NCI-H1436 treated with DMSO at 0.1 percent for 48 hours (cell line): ENCODE data around the gene PPY.
"Not testable (repeated sequence)": the region's sequence is repeated elsewhere in the genome, so short reads cannot be mapped to it uniquely, and the experiment has no call there.

Experiments
- DNase-seq: peaks from one replicate; lab custom pipeline; 2025; lab: John Stamatoyannopoulos, UW

The PPY gene

GRCh38 chr17:43905400-43905984, 36.8 kb downstream of the PPY start:
- no peak for DNase-seq

GRCh38 chr17:43901861-43902589, 40.3 kb downstream of the PPY start:
- no peak for DNase-seq

DNA sequence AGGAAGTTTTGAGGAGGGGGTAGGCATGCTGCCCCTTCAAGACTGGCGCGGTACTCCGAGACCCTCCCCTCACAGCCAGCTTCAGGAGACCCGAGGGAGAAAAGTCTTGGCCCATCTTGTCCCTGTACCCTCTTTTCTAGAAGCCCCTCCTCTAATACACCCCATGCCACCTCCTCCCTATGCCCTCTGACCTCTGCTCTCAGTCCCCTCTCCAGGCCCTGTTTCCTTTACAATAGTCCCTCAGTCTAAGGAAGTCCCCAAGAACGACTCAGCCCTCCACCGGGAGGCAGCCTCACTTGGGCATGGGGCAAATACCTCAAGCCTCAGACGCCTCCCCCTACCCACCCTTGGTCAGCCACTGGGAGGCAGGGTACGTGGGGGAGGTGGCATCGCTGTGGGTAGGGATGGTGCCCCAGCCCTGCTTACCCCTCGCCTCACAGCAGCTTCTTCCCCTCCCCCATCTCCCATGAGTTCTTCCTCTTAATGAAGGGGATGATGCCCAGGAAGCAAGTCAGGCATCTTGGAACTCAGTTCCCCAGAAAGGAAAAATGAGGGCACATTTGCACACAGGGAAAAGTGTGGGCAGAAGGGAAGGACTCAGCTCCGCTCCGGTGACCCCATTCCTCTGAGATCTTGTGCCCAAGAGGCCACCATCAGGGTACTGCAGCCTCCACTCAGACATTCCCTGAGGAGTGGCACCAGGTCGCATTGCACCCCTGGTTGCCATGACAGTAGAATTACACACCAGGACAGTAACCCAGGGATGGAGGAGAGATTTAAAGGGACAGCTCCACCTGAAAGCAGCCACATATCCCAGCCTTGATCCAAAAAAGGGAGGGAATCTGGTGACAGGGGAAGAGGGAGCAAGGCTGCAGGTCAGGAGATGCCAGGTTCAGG, 41.2 kb downstream of the PPY start:
- no peak for DNase-seq

DNA sequence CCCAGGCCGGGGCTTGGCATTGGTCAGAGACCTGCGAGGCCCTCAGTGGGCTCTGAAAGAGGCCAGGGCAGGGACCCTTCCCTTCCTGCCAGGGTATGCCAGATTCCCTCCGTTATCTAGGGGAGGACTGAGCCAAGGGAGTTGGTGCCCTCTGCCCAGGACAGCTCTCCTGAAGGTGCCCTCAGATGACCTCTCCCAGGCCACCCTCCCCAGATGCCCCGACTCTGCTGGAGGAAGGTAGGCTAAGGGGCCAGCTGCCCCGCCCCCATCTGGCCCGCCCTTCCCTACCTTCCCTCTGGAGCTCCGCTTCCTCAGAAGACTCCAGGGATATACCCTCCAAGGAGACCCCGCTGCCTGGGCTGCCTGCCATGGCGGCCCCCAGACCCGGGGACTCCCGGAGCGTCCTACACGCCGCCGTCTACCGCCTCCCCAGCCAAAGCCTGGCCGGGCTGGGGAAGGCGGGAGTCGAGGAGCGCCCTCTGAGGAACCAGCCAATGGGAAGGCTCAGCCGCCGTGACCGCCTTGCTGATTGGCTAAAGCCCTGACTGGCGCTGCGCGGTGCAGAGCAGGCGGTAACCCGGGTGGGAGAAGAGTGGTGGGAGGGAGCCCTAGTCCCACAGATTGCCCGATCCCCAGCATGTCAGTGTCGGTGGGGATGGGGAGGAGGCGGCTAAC, 42.0 kb downstream of the PPY start:
- DNase-seq: peak; percentile 65

- DNase-seq: no peak
Observed at GRCh38 chr17:43898446-43898845, 43.8 kb downstream of the PPY start.

DNA sequence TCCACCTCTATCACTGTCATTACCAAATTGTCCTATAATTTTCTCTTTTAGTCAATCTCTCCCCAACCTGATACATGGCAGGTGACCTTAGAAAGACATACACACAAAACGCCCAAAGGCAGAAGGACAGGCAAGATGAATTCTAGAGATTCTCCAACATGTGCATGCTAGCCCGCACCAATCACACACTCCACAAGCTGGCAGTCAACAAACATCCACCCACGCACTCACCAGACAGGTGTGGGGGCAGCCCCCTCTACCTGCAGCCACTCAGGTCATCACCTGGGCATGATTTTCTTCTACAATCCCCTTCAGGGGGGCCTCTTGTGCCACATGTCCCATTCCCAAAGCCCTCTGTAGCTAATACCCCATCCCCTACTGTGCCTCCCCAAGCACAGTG, 44.4 kb downstream of the PPY start:
- no peak for DNase-seq

GRCh38 chr17:43894494-43894893, 47.8 kb downstream of the PPY start:
- DNase-seq: not testable (repeated sequence)

GRCh38 chr17:43892647-43892952, 49.7 kb downstream of the PPY start:
- DNase-seq: no peak

DNA sequence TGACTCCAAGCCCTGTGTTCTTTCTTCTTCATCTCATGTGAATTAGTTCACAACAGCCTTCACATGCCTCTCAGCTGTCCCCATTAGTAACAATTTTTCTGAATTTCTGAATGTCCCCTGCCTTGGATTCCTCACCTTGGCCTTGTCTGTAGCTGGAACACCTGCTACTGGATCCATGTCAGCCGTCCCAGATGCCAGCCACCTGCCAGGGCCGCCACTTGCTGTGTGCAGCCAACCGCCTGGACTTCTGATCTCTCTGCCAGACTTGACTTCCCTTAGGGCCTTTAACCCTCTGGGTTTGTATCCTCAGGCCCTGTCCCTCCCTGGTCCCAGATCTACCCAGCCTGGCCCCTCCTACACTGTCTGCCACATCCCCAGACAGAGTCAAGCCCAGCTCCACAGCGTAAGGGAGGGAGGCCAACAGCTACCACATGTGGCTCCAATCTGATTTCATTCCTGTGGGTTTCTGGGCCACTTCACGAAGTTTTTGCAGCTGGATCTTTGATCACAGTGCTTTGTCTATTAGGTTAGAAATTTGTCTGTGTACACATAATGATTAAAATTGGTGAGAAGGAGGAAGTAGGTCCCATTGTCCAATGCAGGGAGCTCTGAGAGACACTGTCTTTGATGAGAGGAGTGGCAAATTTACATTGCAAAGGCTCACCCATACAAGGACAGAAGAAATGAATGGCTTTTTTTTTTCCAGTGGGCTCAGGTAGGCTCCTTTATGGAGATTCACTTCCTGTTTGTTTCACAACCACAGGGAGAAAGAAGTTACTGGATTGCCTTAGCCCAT, 50.2 kb downstream of the PPY start:
- DNase-seq: no peak
